H9 (cell line): ENCODE data around the gene RAB3A. TPM values are rescaled to one million over a fixed set of nuclear protein-coding genes. Genes with fewer than 3 reads are reported as not detected.

ENCODE experiments used
- DNase-seq: peaks from one replicate; pipeline ENCODE4 v3.0.0-alpha.2; 2017
- H2AFZ ChIP-seq: one replicate; pipeline ENCODE4 v1.6.1; 2013; ENCODE audit warnings: mild to moderate bottlenecking, low read length, control low read depth, moderate library complexity
- H2AK5ac ChIP-seq: 2 replicates; pipeline ENCODE4 v1.6.1; 2013; ENCODE audit warnings: low read length, control low read depth, mixed read lengths; ENCODE audit not compliant: insufficient read length
- H2BK120ac ChIP-seq: one replicate; pipeline ENCODE4 v1.6.1; 2013; ENCODE audit warnings: low read depth, mild to moderate bottlenecking, low read length, control low read depth, inconsistent platforms; ENCODE audit not compliant: poor library complexity, severe bottlenecking
- H2BK12ac ChIP-seq: 2 replicates; pipeline ENCODE4 v1.6.1; 2013; ENCODE audit warnings: low read length, control low read depth, mixed read lengths, low read depth; ENCODE audit not compliant: insufficient read length
- H2BK15ac ChIP-seq: 2 replicates; pipeline ENCODE4 v1.6.1; 2013; ENCODE audit warnings: low read depth, low read length, control low read depth
- H2BK20ac ChIP-seq: one replicate; pipeline ENCODE4 v1.6.1; 2013; ENCODE audit warnings: low read depth, mild to moderate bottlenecking, low read length, control low read depth, inconsistent platforms; ENCODE audit not compliant: poor library complexity, severe bottlenecking
- H2BK5ac ChIP-seq: 2 replicates; pipeline ENCODE4 v1.6.1; 2013; ENCODE audit warnings: low read length, control low read depth, mixed read lengths; ENCODE audit not compliant: insufficient read length
- H3K14ac ChIP-seq: 2 replicates; pipeline ENCODE4 v1.6.1; 2013; ENCODE audit warnings: low read length, control low read depth; ENCODE audit not compliant: insufficient read depth
- H3K18ac ChIP-seq: 2 replicates; pipeline ENCODE4 v1.6.1; 2013; ENCODE audit warnings: low read depth, mild to moderate bottlenecking, mixed read lengths, low read length, control low read depth; ENCODE audit not compliant: insufficient read length
- H3K23ac ChIP-seq: 2 replicates; pipeline ENCODE4 v1.6.1; 2013; ENCODE audit warnings: low read length, control low read depth, mixed read lengths, low read depth; ENCODE audit not compliant: insufficient read length
- H3K23me2 ChIP-seq: 2 replicates; pipeline ENCODE4 v1.6.1; 2013; ENCODE audit warnings: low read depth, mild to moderate bottlenecking, mixed read lengths, low read length, control low read depth; ENCODE audit not compliant: insufficient read length, poor library complexity, severe bottlenecking
- H3K27ac ChIP-seq: 2 replicates; pipeline ENCODE4 v1.5.1; 2013; ENCODE audit warnings: low read length, control low read depth, mixed read lengths, low read depth; ENCODE audit not compliant: insufficient read length
- H3K27me3 ChIP-seq: 2 replicates; pipeline ENCODE4 v1.6.1; 2013; ENCODE audit warnings: low read length, control low read depth, inconsistent platforms; ENCODE audit not compliant: insufficient read depth
- H3K4ac ChIP-seq: 2 replicates; pipeline ENCODE4 v1.6.1; 2013; ENCODE audit warnings: low read depth, mild to moderate bottlenecking, control low read depth, inconsistent platforms, low read length, moderate library complexity
- H3K4me1 ChIP-seq: 2 replicates; pipeline ENCODE4 v1.6.1; 2013; ENCODE audit warnings: low read length, control low read depth, inconsistent platforms; ENCODE audit not compliant: insufficient read depth
- H3K4me2 ChIP-seq: 2 replicates; pipeline ENCODE4 v1.6.1; 2013; ENCODE audit warnings: low read length, control low read depth, mixed read lengths; ENCODE audit not compliant: insufficient read length, insufficient read depth
- H3K56ac ChIP-seq: 2 replicates; pipeline ENCODE4 v1.6.1; 2013; ENCODE audit warnings: low read depth, mild to moderate bottlenecking, mixed read lengths, low read length, control low read depth; ENCODE audit not compliant: insufficient read length
- H3K79me1 ChIP-seq: 2 replicates; pipeline ENCODE4 v1.6.1; 2013; ENCODE audit warnings: low read depth, mild to moderate bottlenecking, moderate library complexity, low read length, control low read depth, inconsistent platforms; ENCODE audit not compliant: insufficient read depth, poor library complexity, severe bottlenecking
- H3K79me2 ChIP-seq: 2 replicates; pipeline ENCODE4 v1.6.1; 2013; ENCODE audit warnings: low read length, control low read depth, inconsistent platforms; ENCODE audit not compliant: insufficient read depth
- H3K9ac ChIP-seq: 2 replicates; pipeline ENCODE4 v1.6.1; 2013; ENCODE audit warnings: low read length, control low read depth, mixed read lengths; ENCODE audit not compliant: insufficient read length; ENCODE audit errors: extremely low read depth
- H3K9me3 ChIP-seq: one replicate; pipeline ENCODE4 v1.6.1; 2013; ENCODE audit warnings: low read depth, low read length, inconsistent platforms; ENCODE audit not compliant: control insufficient read depth
- H3T11ph ChIP-seq: one replicate; pipeline ENCODE4 v1.6.1; 2013; ENCODE audit warnings: mild to moderate bottlenecking, low read length, control low read depth, inconsistent platforms
- H4K20me1 ChIP-seq: one replicate; pipeline ENCODE4 v1.6.1; 2013; ENCODE audit not compliant: control insufficient read depth, insufficient read length, insufficient read depth
- H4K5ac ChIP-seq: 2 replicates; pipeline ENCODE4 v1.6.1; 2013; ENCODE audit warnings: low read depth, mild to moderate bottlenecking, mixed read lengths, low read length, control low read depth; ENCODE audit not compliant: insufficient read length
- H4K8ac ChIP-seq: replicated peaks from 2 replicates; pipeline ENCODE4 v1.6.1; 2013; ENCODE audit warnings: low read length, control low read depth, mixed read lengths, low read depth; ENCODE audit not compliant: insufficient read length
- H4K91ac ChIP-seq: 2 replicates; pipeline ENCODE4 v1.6.1; 2013; ENCODE audit warnings: low read depth, mild to moderate bottlenecking, moderate library complexity, mixed read lengths, low read length, control low read depth; ENCODE audit not compliant: insufficient read length
- H3K27ac Mint-ChIP-seq, 3 experiments: 2 replicates in 2 of 3; 3 replicates in 1 of 3; pipeline ENCODE4 v1.8.0; 2020 to 2021; ENCODE audit warnings: mixed read lengths in 3 of 3, mild to moderate bottlenecking in 1 of 3, moderate library complexity in 1 of 3
- H3K27me3 Mint-ChIP-seq: 2 replicates; pipeline ENCODE4 v1.8.0; 2021; ENCODE audit warnings: low read depth, mild to moderate bottlenecking, moderate library complexity, mixed read lengths
- H3K36me3 Mint-ChIP-seq, 3 experiments: 2 replicates in 2 of 3; 3 replicates in 1 of 3; pipeline ENCODE4 v1.8.0; 2020 to 2021; ENCODE audit warnings: low read depth in 3 of 3, mixed read lengths in 3 of 3; ENCODE audit not compliant: insufficient read depth in 1 of 3
- H3K4me1 Mint-ChIP-seq, 2 experiments: 2 replicates each; pipeline ENCODE4 v1.8.0; 2020; ENCODE audit warnings: mixed read lengths in 2 of 2
- H3K4me3 Mint-ChIP-seq, 2 experiments: 2 replicates in 1 of 2; 3 replicates in 1 of 2; pipeline ENCODE4 v1.8.0; 2020 to 2021; ENCODE audit warnings: mild to moderate bottlenecking in 2 of 2, mixed read lengths in 2 of 2, moderate library complexity in 1 of 2
- H3K9me3 Mint-ChIP-seq, 2 experiments: 2 replicates in 1 of 2; 3 replicates in 1 of 2; pipeline ENCODE4 v1.8.0; 2020; ENCODE audit warnings: mild to moderate bottlenecking in 2 of 2, mixed read lengths in 2 of 2, moderate library complexity in 1 of 2
- CTCF ChIP-seq: fragments of 200-600 bp; sonication (generic); conservative IDR thresholded peaks from 3 replicates; pipeline ENCODE4 v1.8.0; 2021; ENCODE audit warnings: antibody characterized with exemption, mild to moderate bottlenecking
- WGBS: extraction: QIAGEN DNeasy Blood & Tissue Kit; methylation state at CpG from one replicate; pipeline ENCODE4 v1.1.7; 2013; ENCODE audit warnings: missing lambda C conversion rate, low lambda C conversion rate, mixed read lengths; ENCODE audit not compliant: insufficient read length; ENCODE audit errors: extremely low coverage; 5-methylcytosine and 5-hydroxymethylcytosine counted together
- total RNA-seq: library from RNA; stranded (reverse); gene quantifications from 2 replicates; pipeline ENCODE4 v1.2.1, GENCODE V29; 2021

Gene RAB3A
- total RNA-seq, 1 experiment from 2014 or later = 6.8 TPM

GRCh38 chr19:18224525-18225354 is 20.9 kb upstream of the RAB3A start:
- Mint-ChIP-seq H3K27me3 (peaks cover 34% of the 10 kb centered on the region), H3K9me3 (peaks cover 0 to 2% of the 10 kb centered on the region in 2 experiments; a peak in 2 of 5 replicates), H3K36me3 (no peaks in the 10 kb centered on the region; a peak in 1 of 7 replicates), H3K4me3 (peak overlapping the region; percentile 78 to 97), H3K4me1 (peaks cover 29 to 42% of the 10 kb centered on the region in 2 experiments), H3K27ac (peak overlapping the region; percentile 96 to 99 (median 97))
- peak; percentile 99 for DNase-seq
- H3K27ac ChIP-seq = no peak overlapping the region
- no peak overlapping the region for H2AFZ ChIP-seq
- H2BK15ac ChIP-seq = no peak overlapping the region
- H3K79me2 ChIP-seq = no peaks in the 10 kb centered on the region
- no peak overlapping the region for H3K14ac ChIP-seq
- H3K27me3 ChIP-seq = peaks cover 2% of the 10 kb centered on the region; the same call in 1 of the 2 replicates
- H4K91ac ChIP-seq = no peak overlapping the region
- H3K9me3 ChIP-seq = no peaks in the 10 kb centered on the region
- no peak overlapping the region for H3T11ph ChIP-seq
- no peaks in the 10 kb centered on the region for H4K20me1 ChIP-seq
- no peak overlapping the region for H2BK20ac ChIP-seq
- no peak overlapping the region for H3K4ac ChIP-seq
- no peak overlapping the region for H4K8ac ChIP-seq
- no peak overlapping the region for H2AK5ac ChIP-seq
- H2BK120ac ChIP-seq = no peak overlapping the region
- peaks cover 4% of the 10 kb centered on the region for H3K23me2 ChIP-seq
- no peak overlapping the region for H3K23ac ChIP-seq
- no peak overlapping the region for H3K18ac ChIP-seq
- H2BK5ac ChIP-seq = no peak overlapping the region
- H3K79me1 ChIP-seq = no peaks in the 10 kb centered on the region
- no peaks in the 10 kb centered on the region; the same call in 1 of the 2 replicates for H3K4me1 ChIP-seq
- WGBS = no CpG with 5 or more reads among the region's 81 CpGs
- TF ChIP-seq CTCF = no peak
- peak overlapping the region; percentile 71 for H3K4me2 ChIP-seq
- H4K5ac ChIP-seq = no peak overlapping the region
- H2BK12ac ChIP-seq = no peak overlapping the region
- no peak overlapping the region for H3K56ac ChIP-seq
- H3K9ac ChIP-seq = no peak overlapping the region
